Measurements from ENCODE around the gene PDGFRA. TPM values are rescaled to one million over a fixed set of nuclear protein-coding genes. Genes with fewer than 3 reads are reported as not detected.

The PDGFRA gene
- total RNA-seq, 2 donors from 2014 or later: 25.3 to 42.8 TPM

- Histone ChIP-seq H3K4me3 (no peak overlapping the region), H3K27me3 (no peaks in the 10 kb centered on the region), H3K4me1 (peaks cover 0 to 40% of the 10 kb centered on the region in 2 donors), H3K27ac (peak overlapping the region in 1 of 2 donors; percentile 42), H3K36me3 (no peaks in the 10 kb centered on the region), H3K9me3 (no peaks in the 10 kb centered on the region)
- DNase-seq (ENCODE audit: low spot score): no peak
- no peak for TF ChIP-seq CTCF (IDR thresholded peaks at IDR 0.05)
Measured at GRCh38 chr4:54276641-54277430, 47.7 kb downstream of the PDGFRA start.

- Histone ChIP-seq H3K9me3 (no peaks in the 10 kb centered on the region), H3K27ac (peak overlapping the region in 1 of 2 donors; percentile 49), H3K4me3 (no peak overlapping the region), H3K36me3 (no peaks in the 10 kb centered on the region), H3K4me1 (peaks cover 0 to 46% of the 10 kb centered on the region in 2 donors), H3K27me3 (no peaks in the 10 kb centered on the region)
- no peak for DNase-seq (ENCODE audit: low spot score)
- TF ChIP-seq CTCF (IDR thresholded peaks at IDR 0.05): no peak
Measured at GRCh38 chr4:54277691-54278090, 48.6 kb downstream of the PDGFRA start.

- DNase-seq (ENCODE audit: low spot score): no peak
- Histone ChIP-seq H3K27me3 (no peaks in the 10 kb centered on the region), H3K9me3 (peaks cover 0 to 4% of the 10 kb centered on the region in 2 donors), H3K4me1 (peaks cover 0 to 46% of the 10 kb centered on the region in 2 donors), H3K27ac (no peak overlapping the region), H3K4me3 (no peak overlapping the region), H3K36me3 (no peaks in the 10 kb centered on the region)
- no peak for TF ChIP-seq CTCF (IDR thresholded peaks at IDR 0.05)
Measured at GRCh38 chr4:54278216-54278615, 49.1 kb downstream of the PDGFRA start.

GRCh38 chr4:54281054-54281766, 52.1 kb downstream of the PDGFRA start:
- Histone ChIP-seq H3K36me3 (no peaks in the 10 kb centered on the region), H3K27me3 (no peaks in the 10 kb centered on the region), H3K9me3 (peaks cover 0 to 14% of the 10 kb centered on the region in 2 donors), H3K4me1 (peaks cover 0 to 39% of the 10 kb centered on the region in 2 donors), H3K4me3 (no peak overlapping the region), H3K27ac (peak overlapping the region; percentile 78 to 86)
- no peak for TF ChIP-seq CTCF (IDR thresholded peaks at IDR 0.05)
- DNase-seq (ENCODE audit: low spot score): peak; percentile 92

- Histone ChIP-seq H3K9me3 (peaks cover 0 to 14% of the 10 kb centered on the region in 2 donors), H3K4me1 (peaks cover 0 to 25% of the 10 kb centered on the region in 2 donors), H3K4me3 (no peak overlapping the region), H3K27me3 (no peaks in the 10 kb centered on the region), H3K36me3 (peaks cover 5% of the 10 kb centered on the region), H3K27ac (peak overlapping the region in 1 of 2 donors; percentile 21)
- TF ChIP-seq CTCF (IDR thresholded peaks at IDR 0.05): no peak
- DNase-seq (ENCODE audit: low spot score): no peak
Measured at GRCh38 chr4:54282837-54283236, 53.7 kb downstream of the PDGFRA start.

Data from right atrium auricular region (tissue), 2 donors.